Activated CD8-positive, alpha-beta memory T cell treated with anti-CD3 and anti-CD28 coated beads, Interleukin-2, amount 50 U/mL, for 48 hours (primary cell): ENCODE data around the gene PTHLH.

Experiments
- DNase-seq: peaks from one replicate; pipeline ENCODE4 v3.0.0-alpha.2; 2020

PTHLH gene

DNA sequence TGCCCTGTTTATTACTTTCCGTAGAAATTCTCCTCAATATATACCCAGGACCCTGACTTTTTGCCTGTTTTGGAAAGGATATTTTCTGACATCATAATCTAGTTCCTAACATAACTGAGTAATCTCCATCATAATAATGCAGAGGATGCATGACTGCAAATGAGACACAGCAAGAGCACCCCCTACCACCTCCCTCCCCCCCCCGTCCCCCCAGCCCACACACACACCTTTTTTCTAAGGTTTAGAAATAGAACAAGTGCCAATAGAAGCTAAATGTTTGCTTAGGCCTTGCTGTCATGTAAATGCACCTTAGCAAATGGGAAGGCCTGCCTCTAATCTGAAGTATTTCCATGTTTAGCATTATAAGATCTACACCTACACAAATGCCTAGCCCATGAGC is at the start of gene PTHLH:
TSS of gene PTHLH (minus strand) at position 13 of the 400 bp plus-strand sequence. CDS start 3,239 bp downstream, outside the sequence.
- DNase-seq: no peak

DNA sequence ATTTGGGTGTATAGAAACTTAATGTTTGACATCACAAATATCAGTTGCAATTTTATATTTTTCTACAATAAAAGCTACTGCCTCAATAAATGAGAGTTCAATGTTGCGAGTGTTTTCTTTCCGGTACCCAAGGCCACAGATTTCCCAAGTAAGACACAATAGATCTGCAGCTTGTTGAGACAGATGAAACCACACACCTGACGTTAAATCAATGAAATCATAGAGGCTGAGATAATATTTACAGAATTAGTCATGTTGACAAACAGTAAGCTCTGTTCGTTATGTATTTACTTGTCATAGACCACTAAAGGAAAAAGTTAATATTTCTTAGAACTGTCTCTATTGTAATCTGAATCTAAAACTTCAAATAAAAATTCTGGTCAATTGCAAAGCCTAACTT is 49.2 kb upstream of the PTHLH start:
- DNase-seq: no peak

DNA sequence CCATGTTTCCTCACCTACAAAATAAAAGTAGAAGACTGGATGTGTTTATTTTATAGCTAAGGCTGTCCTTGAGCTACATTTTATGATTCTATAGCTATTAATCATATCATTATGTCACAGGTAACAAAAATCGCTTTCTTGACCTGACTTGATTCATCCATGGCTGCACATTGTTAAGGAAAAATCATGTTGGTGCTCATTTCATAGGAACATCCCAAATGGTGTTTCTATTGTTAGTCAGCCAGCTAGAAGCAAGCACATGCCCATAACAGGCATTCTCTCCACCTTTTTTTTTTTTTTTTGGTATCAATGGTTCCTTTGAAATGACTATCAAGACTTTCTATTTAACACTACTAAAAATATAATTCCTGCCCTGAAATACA is 45.3 kb upstream of the PTHLH start:
- no peak for DNase-seq

DNA sequence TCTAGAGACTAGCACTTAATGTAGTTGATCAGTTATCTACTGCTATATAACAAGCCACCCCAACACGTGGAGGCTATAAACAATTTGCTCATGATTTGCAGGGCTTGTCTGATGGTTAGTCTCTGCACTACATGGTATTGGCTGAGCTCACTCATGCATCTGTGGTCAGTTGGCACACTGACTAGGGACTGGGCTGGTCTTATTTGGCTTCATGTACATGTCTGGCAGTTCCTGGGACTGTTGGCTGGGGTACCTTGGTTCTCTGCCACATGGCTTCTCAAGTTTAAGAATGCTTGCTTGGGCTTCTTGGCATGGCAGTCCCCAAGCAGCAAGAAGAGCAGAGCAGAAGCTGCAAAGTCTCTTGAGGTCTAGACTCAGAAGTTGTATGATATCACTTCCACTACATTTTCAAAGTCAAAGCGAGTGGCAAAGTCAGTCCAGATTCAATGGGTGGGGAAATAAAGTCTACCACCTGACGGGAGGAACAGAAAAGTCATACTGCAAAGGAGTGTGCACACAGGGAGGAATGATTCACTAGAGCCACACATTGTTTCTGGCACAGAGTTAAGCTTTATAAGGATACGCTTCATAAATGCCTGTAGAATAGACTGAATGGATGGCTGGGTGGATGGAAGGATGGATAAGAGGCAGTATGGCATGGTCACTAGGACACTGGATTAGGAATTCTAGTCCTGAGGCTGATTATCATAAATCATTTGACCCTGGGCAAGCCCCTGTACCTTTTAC is 44.8 kb upstream of the PTHLH start:
- no peak for DNase-seq

DNA sequence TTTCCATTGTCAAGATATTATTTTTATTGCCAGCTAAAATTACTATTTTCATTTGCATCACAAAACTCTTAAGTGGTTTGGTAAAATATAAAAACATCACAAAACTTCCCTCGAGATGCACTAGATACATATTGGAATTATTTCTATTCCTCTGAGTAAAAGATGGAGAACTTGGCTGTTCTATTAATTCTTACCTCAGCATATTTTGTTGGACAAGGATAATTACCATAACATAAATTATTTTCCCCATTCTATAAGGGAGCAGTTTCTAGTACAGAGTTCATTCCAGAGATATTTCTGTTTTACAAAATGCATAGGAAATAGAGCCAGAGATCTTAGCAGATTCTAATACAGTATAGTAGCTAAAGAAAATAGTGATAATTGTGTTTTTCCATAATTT is 42.6 kb upstream of the PTHLH start:
- DNase-seq: no peak

DNA sequence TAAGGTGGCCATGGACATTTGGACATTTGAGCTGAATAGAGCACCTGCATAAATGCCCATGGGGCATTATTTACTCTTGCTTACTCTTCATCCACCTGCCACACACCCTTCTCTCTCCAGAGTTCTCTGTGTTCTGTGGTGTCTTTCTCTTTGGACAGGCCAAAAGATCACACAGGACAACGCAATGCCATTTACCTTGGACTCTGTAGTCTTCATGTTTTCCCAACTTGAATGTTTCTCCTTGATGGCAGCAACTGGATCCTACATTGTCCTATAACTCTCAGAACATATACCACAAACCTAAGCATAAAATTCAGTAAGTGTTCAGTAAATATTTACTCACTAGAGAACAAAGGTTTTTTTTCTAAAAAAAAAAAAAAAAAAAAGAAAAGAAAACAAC is 41.7 kb upstream of the PTHLH start:
- DNase-seq: no peak

DNA sequence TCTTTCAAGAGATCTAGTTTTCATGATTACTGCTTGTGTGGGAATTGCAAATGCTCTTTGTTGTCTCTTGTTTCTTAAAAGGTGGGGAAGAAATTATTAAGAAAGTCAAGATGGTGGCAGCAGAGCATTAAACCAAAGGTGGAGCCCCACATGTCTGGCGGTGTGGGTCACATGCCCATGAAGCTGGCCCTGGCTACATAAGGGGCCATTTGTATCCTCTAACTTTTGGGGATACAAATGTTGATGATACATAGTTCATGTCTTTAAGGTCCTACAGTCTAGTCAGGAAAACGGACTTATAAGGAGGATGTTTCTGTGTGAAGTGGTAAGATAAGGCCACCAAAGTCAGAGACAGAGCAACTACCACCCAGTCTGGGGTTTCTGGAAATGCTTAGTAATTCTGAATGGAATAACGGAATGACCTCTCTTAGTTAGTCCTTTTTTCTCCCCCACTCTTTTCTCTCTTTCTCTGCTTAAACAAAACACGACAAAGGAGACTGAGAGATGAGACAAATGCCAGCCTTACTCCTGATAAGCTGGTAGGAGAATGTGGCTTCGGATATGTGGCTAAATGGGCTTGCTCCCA is 39.9 kb upstream of the PTHLH start:
- no peak for DNase-seq

DNA sequence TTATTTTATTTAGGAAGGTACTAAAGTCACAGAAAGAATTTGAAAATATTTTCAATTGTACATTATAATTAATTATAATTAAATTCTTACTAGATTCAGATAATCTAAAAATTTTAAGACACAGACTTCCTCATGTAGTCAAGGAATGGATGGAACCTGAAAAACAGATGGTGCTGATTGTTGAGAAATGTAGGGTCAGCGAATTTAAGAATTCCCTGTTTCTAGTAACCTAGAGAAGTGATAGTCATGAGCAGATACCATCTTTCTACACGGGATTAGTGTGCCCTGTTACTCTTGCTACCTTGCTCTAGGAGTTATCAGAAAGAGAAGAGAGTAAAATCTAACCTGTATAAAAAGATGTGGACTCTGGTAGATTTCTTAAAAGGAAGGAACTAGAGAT is 37.5 kb upstream of the PTHLH start:
- DNase-seq: no peak

DNA sequence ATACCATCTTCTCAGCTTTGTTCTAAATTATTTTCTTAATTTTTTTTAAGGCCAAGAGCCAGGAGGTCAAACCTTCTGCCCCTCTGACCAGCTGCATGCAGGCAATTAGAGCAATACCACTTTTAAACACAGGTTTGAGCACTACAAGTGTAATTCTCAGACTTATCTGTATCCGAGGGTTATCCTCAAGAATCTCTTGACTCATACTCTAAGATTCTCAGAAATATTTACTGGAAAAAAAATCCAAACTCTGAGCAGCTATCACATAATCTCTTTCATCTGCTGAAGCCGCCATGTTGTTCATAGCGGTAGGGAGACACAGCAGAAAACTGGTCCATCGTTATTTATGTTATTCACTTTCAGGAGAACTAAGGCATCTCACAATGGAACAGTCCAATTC is 27.4 kb upstream of the PTHLH start:
- no peak for DNase-seq

DNA sequence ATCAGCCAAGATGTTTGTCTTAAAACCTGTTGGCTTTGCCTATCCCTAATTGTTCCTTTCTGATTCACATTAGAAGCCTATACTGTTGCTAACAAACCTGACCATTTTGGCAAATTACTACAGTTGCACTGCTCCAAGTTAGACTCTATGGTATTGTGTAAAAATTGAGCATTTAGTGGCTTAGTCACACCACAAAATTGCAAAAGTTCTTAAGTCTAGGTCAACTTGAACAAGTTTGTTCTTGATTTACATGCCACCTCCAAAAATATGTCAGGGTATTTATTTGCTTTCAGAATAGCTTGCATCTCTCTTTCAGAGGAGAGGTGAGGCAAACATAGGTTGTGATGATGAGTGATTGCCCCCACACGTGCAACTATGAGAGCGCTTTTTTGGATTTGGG is 27.0 kb upstream of the PTHLH start:
- DNase-seq: no peak

DNA sequence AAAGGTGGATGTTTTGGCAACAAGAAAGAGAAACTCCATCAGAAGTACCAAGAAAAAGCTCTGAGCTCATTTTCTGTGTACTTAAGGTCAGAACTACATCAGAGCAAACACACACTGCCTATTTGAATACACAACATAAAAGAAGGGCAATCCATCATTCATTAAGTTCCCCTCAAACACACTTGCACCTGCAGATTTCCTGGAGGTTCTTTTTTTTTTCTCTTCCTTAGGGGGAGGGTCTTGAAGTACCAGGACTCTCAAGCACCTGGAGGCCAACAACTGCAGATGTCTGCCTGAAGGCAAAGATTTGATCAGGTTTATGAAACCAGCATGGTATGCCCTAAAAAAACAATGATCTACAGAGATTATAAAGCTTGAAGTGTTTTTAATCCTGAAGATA is 26.1 kb upstream of the PTHLH start:
- no peak for DNase-seq

DNA sequence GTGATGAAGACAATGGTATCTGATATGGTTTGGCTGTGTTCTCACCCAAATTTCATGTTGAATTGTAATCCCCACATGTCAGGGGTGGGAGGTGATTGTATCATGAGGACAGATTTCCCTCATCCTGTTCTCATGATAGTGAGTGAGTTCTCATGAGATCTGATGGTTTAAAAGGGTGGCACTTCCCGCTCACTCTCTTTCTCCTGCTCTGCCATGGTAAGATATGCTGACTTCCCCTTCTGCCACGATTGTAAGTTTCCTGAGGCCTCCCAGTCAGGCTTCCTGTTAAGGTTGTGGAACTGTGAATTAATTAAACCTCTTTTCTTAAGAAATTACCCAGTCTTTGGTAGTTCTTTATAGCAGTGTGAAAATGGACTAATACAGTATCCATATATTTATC is 25.6 kb upstream of the PTHLH start:
- DNase-seq: no peak

DNA sequence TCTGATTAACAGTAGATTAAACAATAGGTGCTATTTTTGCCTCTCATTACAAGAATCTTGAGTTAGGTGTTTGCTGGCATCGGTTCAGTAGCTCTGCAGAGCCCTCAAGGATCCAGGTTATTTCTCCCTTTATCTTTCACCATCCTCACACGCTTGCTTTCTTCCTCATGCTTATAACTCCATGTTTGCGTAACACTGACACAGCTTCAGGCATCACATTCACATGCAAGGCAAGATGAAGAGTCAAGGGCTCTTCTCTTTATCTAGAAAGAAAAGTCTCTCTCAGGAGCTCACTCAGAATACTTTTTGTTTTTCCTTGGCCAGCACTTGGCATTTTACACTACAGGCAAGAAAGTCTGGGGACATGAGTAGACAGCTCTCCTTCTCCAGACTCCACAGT is 24.2 kb upstream of the PTHLH start:
- DNase-seq: no peak

DNA sequence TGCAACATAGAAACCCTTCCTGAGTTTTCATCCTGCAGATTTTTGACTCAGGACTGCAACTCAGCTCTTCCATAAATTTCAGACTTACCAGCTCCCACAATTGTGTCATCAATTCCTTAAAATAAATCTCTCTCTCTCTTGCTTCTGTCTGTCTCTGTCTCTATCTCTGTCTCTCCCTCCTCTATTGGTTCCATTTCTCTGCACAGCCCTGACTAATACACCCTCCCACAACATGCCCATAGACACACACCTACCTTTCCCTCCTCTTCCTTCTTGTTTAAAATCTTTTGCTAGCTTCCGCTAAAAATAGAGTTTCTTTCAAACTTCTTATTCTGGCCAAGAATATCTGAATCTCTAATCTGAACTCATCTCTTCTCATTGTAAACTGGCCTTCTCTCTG is 22.9 kb upstream of the PTHLH start:
- no peak for DNase-seq

DNA sequence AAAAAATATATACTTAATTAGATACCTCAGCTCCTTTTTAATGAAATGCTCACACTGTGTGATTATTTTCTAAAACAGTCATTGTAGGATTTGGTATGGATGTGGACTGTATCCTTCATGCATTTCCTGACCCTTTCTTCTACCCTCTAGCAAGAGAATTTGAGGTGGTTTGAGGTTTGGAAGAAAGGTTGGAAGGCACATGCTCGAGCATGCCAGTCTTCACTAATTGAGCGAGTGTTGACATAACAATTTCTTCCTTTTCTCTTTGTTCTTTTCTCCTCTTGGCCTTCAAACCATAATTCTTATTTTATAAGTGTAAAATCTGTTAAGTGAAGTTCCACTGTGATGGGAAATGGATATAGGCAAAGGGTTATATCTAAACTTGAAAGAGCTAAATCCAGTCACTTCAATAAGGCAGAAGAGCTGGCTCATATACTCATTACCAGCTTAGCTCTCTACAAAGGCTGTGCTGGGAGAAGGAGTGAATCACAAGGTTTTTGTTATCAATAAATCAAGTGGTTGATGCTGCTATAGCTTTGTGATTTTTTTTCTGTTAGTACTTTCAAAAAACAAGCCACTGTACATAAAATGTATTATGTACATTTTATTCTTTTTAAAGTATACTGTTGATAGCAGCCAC is 16.2 kb upstream of the PTHLH start:
- no peak for DNase-seq

DNA sequence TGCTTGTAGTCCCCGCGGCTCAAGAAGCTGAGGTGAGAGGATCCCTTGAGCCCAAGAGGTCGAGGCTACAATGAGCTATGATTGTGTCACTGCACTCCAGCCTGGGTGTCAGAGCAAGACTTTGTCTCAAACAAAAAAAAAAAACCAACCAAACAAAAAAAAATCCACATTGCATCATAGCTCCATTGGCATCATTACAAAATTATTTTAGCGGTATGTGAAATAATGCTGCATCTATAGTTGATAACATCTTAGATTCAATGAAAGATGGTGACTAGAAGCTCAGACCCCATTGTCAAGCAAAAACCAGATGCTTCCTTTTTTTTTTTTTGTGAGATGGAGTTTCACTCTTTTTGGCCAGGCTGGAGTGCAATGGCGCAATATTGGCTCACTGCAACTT is 14.8 kb upstream of the PTHLH start:
- DNase-seq: no peak

DNA sequence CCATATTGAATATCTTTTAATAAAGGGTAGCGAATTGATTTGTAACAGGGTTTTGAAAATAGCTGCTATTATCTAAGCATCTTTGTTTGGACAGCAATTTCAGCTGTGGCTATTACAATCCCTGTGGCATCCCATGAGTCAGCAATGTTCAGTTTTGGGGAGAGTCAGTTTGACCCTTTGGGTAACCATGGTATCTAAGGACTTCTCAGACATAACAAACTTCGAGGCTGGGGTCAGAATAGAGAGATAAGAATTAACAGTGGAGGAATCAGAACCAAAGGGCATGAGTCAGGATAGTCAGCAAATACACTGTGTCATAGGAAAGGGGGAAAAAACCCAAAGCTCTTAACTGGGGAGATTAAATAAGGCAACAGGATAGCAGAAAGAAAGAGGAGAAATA is 11.7 kb upstream of the PTHLH start:
- no peak for DNase-seq

DNA sequence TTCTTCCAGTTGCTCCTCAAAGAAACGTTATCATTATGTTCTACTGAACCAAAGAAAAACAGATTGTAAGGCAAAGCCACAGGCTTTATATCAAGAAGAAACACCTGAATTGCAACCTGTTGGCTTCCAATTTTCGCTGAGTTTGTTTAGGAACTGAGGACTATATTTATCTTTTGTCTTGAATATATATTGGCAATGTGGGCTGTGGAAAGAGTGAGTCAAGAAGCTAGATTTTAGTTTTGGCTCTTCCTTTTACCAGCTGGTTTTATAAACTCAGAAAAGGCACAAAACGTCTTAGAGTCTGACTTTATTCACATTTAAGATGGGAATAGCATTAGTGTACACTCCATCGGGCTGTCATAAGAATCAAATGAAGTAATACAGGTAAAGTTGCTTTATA is 10.4 kb upstream of the PTHLH start:
- no peak for DNase-seq

DNA sequence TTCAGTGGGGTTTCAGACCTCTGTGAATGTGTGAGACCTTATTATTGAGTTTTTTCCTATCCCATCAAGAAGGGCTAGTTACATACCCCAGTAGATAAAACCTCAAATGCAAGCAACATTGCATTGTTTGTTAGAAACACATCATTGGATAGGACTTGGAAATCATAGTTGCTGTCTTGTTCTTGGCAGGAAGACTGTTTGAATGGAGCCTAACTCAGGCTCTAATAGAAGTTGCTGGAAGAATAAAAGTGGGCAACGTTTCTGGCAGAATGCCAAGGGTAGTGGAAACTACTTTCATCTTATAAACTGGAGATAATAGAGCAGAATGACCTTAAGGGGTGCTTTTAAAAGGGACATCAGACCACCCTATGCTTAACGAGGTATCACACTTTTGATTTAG is 9.9 kb upstream of the PTHLH start:
- no peak for DNase-seq

DNA sequence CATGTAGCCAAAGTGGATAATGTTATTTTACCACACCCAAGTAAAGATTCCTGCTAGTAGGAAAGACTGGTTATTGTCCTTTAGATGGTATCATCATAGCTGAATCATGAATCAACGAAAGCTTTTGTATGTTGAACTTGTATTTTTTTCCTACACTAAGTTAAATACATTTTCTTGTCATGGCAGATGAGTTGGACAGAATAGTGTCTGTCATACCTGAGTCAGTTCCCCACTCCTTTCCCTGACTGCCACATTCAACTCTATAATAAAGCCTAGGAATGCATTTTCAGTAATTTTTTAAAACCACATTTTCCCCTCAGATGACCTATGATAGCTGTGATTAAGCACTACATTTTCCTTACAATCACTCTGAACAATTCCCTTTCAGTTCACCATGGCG is 9.3 kb upstream of the PTHLH start:
- no peak for DNase-seq

DNA sequence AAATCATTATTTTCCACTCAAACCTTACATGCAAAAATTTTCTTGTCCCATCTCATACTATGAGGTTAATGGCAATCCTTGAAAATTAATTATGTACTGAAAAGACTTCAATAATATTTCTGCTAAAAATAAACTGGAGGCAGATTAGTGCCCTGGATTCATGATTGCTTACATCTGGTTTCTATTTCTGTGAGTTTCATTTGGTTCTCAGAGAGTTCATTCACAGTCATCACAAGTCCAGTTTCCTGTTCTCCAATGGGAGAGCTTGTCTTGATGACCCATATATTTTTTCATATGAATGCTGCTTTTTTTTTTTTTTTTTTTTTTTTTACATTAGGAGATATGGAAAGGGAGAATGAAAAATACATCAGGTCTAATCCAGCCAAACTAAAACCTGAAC is 6.6 kb upstream of the PTHLH start:
- no peak for DNase-seq

DNA sequence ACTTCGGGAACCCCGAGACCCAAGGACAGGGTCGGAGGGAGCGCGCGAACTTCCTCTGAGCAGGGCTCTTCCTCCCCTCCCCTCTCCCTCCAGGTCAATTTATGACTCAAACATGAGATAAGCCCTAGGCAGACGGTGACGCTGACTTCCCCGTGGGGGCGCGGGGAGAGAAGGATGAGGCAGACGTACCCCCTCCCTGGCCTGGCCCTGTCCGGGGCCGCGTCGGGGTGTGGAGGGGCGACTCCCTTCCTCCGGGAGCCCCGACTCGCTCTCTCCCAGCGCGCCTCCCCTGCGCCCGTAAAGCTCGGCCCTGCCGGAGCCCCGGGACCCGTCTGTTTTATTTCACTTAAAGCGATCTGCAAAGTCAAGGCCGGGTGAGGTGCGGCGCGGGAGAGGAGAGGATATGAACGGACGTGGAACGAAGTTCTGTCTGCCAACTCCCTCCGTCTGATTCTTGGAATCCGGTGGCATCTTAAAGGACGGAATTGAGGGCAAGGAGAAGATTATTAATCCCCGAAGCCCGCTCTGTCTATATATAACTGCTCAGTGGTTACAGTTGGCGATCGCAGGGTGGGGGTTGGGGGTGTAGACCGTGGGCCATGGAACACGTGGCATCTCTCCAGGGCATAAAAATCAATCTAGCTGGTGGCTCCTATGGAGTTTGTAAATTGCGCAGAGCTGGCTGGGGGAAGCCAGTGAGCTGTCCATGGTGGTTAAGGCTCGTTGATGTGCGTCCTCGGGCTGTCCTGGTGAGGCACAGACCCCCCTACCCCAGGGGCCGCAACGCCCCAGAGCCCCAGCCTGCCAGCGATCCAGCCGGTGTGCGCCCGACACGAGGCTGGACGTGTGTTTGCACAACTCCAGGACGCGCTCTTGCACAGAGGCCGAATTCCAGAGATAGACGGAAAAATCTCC is 2.9 kb upstream of the PTHLH start:
- DNase-seq: peak; percentile 56

DNA sequence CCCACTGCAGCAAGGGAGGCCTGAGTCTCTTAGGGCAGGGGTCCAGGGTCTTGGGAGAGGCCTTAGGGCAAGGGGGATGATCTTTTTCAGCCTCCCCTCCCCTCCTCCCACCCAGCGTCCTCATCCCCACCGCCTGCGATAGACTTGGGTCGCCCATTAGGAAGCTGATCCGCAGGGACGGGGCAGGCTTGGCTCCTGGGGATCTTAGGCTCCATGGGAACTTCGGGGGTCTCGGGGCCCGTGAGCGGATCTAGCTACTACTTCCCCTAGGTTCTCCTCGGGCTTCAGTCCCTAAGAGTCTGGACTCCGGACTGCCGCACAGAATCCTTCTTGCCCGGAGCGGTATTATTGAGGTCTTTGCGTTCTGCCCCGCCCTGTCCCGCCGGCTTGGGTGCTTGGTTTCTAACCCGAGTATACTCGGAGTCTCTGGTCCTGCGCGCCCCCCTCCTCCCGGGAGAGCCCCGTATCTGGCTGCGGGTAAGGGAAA is 2.2 kb upstream of the PTHLH start:
- DNase-seq: peak; percentile 58
